Skin of body (tissue), 2 donors: ENCODE measurements around the gene KCNA2. TPM values are rescaled to one million over a fixed set of nuclear protein-coding genes. Genes with fewer than 3 reads are reported as not detected.

Experiments
- DNase-seq: peaks from one replicate; lab custom pipeline; 2025; lab: John Stamatoyannopoulos, UW
- total RNA-seq: library from RNA; depleted of rRNA; stranded (reverse); fragments of >200 nt; gene quantifications from one replicate; pipeline ENCODE4 v1.2.3, GENCODE V29; 2014

KCNA2 gene
- total RNA-seq, result 0.79 TPM

DNA sequence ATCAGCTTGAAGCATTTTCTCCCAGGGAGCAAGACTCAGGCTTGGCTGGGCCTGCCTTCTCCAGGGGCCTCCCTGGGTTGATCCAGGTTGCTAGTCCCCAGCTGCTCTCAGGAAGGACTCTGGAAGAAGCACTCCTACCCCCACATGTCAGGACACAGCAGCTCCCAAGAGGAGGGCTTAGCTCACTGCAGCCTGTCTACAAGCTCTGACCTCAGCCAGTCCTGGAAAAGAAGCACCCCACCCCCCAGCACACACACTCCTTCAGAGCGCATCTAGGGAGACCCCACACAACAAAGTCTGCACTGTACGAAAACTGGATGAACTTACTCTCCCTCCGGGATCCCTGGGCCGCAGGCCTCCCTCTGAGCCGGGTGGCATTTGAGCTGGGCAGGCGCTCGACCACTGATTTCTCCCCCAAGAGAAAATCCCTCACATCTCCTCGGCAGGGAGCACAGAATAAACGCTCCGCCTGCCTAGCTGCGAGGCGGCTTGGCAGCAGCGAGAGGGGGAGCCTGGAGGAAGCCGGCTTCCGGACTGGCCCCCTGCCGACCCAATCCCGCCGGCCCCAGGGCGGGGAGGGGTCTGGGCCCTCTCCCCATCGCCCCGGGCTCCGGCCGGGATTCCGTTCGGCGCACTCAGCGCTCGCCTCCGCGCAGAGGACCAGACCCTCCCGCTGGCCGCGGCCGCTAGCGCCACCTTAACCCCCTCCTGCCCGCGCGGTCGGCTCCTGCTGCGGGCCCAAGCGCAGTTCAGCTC is at the start of gene KCNA2:
Gene KCNA2, minus strand, starts transcription at position 458 of the 756 bp plus-strand sequence. CDS start 1,576 bp downstream, outside the sequence.
- peak; percentile 16 for DNase-seq

DNA sequence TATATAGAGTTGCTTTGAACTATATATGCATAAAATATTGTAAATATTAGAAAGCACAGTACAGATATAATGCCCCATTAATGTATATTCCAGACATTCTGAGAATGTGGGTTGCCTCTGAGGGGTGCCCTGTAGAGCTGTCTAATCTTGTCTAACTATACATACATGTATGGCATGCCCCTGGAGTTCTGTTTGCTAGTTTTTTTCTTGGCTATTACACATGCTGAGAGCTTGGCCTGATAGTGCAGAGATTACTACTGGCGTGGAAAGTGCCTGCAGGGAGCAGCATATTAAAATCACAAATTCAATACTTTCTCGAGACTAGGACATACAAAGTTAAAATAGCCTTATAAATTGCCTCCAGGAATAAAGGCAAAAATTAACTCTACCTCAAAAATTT is 44.5 kb upstream of the KCNA2 start:
- no peak for DNase-seq

DNA sequence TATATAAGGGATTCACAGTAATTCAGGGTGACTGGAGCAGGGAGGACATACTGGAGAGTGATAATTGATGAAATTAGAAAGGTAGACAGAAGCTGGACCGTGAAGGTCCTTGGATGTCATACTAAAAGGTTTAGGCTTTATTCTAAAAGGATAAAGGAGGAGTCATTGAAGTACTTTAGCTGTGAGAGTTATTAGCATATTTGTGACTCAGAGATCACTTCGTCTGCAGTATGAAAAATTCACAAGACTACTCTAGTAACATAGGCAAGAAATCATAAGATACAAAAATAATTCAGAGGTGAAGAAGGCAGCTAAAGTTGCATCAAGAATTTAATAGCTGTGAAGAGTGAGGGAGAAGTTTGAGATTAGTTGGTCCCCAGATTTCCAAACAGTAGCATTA is 42.3 kb upstream of the KCNA2 start:
- no peak for DNase-seq

DNA sequence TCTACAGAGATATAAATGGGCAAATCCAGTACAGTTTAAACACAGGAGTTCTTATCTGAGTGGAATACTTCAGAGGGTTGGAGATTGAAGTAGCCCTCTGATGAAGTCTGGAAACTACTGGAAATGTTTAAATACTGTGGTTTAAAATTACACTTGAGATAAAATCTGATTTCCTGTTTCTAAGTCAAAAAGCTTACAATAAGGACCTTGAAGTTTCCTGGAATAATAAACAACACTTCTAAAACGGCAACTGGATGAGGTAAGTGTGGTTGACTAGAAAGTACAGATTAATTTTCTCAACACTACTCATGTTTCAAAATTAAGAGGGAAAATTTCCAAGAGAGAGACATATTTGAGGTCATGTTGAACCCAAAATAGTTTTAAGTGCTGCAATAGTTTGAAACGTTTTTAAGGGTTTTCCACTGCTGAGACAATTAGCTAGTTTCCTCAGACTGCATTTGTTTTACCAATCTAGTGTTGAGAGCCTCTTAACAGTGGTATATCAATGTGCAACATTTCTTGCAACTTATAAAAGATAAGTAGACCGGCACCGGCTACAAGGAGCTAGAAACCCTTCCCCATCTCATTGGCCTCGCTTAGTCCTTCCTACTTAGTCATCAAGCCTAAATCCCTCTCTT is 41.2 kb upstream of the KCNA2 start:
- DNase-seq, result no peak

DNA sequence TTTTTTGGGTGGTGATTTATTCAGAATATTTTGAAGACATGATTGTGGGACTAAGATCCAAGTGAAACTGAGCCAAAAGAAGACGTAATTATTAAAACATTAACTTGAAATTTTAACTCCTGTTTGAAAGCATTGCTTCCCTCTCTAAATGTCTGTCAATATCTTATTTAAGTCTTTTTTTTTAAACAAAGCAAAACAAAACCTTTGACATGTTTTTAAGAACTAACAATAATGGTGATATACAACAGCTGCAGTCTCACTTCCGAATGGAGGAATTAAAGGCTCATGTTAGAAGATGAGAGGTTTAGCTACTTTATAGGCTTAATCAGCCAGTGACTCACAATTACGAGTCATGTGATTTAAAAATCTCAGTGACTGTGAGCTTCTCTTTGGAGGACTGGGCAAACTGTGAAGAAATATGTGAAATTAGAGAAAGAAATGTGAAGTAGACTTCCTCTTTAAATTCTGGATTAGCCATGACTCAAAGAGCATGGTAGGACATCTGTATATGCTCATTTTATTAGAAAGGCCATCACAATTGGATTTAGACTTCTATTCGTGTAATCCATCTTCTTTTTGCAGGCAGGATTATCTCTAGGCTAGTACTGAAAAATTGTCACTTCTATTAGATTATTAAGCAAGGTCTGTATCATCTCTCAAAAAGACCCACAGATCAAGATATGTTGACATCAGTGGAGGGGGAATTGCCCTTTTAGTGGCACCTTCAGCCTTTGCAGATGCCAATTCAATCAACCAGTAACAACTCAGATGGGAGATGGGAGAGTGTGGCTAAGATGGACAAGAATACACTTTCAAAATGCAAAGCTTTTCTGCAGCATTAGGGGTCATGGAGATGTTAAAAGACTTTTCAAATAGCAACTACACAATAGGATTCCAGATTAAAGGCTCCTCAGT is 39.9 kb upstream of the KCNA2 start:
- DNase-seq, result no peak

DNA sequence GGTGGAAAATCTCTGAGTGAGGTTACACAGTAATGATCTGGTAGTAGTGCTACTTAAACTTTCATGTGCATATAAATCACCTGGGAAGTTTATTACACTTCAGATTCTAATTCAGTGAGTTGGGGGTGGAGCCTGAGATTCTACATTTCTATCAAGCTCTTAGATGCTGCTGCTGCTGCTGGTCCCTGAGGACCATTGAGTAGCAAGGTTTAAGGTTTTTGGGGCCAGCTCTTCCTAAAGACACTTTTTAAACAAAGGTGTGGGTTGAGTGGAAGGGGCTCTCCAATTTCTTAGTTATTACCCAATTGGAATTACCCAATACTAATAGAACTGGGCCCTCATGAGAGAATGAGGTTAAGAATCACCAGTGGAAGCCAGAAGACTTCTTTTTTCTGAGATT is 39.1 kb upstream of the KCNA2 start:
- no peak for DNase-seq

DNA sequence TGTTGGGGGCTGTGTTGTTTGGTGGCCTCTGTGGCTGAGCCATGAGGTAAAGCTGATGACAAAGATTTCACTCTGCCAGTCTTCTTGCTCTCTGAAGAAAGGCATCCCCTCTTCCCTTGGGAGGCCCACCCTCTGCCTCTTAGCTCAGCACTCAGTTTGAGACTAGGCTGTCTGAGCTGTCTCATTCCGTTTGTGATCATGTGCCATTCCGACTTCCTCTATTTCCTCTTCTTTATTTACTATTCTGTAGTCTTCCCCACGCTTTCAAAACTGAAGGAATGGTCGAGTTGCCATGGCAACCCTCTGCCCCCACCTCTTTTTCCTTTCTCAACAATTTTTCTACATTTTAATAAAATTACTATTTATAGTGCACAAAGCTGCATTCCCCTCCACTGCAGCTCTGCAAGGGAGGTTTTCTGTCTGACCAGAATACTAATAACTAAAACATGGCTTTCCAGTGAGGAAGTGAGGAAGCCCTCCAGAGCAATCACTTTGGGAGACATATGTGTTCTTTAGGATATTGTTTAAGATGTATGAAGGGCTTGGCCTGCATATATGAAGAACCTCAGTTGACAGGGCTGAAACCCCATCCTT is 37.8 kb upstream of the KCNA2 start:
- DNase-seq, result no peak

DNA sequence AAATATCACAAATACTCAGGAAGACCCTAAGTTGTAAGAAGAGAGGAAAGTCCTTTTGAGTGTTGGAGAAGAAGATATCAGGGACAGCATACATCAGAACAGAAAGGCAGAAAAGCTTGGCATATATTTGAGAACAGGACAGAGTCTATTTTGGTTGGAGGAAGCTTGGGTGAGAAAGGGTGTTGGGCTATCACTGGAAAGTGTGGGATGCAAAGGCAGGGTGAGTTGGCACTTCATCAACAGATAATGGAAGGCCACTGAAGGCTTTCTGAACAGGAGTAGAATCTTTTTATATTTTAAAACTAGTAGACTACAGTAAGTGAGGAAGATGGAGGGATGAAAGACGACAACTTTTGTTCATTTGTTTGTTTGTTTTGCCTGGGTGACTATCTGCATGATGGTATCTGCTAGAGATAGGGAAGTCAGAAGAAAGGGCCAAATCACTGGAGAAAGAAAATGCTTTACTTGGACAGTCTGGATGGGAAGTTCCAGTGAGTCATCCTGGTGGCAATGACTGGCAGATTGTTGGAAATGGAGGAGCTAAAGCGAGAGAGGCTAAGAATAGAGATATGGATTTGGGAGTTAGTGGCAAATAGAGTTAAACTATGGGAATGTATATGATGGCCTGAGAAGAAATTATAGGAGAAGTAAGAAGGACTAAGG is 33.7 kb upstream of the KCNA2 start:
- DNase-seq, result no peak

DNA sequence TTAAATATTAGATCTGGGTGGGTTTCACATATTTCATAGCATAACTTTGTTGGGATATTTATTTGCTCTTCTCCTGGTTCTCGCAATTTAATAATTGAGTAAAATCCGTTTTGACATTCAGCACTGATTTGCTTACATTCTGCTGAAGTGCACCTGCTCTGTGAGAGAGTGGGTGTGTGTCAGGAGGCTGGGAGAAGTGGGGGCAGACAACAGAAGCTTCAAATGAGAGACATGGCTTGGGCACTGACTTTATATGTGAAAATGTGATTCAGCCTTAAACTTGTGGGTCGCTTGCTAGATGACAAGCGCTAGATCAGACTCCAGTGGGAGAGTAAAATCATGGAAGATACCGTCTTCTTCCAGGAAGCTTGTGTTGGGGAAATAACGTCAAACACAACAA is 32.4 kb upstream of the KCNA2 start:
- DNase-seq, result no peak

DNA sequence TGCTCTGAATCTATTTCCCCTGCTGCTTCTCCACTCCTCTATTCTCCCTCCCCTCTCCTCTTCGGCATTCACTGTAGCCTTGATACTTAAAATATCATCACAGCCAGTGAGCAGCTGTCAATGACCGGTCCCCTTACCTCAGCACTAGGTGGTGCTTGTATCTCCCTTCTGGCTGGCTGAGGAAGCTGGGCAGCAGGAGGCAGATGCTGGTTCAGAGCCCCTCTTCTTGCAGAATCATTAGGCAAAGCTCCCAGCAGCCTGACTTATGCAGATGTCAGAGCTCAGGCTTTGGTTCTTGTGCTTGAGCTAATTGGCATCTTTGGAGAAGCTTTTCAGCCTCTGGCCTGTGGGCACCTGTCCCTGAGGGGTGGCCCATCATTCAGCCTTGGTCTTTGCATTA is 31.9 kb upstream of the KCNA2 start:
- DNase-seq, result no peak

DNA sequence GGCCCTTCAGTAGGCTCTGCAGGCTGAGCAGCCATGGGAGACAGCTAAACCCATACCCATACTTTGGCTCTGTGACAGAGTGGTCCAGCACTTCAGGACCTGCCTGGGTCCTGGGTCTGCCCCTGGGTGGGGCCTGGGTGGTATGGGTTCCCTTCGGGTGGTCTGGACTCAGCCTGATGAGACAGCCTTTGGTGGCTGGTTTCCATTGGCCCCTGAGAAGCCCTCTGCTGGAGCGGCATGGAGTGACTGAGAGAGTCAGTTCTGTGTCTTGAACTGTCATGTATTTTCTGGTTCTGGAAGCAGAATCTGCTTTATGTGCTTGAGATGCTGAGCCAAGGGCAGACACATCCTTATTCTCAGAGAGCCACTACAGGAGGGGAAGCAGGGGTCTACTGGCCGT is 31.3 kb upstream of the KCNA2 start:
- DNase-seq, result no peak

DNA sequence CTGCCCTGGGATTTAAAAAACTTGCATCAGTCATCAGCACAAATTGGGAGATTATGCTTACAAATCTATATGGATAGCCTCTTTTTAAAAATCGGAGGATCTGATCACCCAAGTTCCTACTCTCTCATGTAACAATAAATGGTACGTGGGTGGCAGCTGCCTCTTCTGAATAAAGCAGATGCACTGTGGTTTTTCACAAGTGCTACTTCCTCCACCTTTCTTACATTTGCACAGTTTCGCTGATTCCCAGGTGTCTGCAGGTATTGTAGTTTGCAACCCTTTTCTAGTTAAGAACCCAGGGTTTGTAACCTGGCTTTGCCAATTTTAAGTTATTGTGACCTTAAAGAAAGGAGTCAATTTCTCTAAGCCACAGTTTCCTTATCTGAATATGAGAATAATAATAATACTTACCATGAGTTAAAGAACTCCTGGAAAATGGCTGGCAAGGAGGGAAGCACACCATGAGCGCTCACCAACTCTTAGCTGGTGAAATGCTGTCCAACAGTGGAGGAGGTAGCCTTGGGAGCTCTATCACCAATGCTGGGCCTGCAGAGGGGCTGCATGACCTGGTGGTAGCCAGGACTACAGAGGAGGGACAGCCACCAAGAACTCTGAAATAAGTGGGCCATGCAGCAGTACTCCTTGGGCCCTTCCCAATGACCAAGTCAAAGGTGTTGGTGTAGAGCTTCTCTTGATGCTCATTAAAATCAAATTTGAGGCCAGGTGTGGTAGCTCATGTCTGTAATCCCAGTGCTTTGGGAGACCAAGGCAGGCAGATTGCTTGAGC is 30.2 kb upstream of the KCNA2 start:
- DNase-seq, result no peak

DNA sequence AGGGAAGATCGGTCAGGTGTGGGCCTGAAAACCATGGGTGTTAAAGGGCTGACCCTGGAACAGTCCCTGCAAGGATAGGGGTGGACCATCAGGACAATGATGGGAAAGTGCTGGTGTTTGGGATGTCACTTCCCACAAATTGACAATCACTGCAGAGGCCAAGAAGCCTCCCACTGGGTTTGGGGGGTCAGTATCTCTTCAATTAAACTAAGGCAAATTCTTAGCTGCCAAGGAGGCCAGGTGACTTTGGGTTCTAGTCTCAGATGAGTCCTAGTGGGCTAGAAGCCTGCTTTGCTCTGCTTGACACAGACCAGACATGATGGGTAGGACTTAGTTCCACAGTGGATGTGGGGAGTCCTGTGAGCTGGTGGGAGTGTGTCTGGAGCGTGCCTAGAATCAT is 29.3 kb upstream of the KCNA2 start:
- DNase-seq, result no peak

DNA sequence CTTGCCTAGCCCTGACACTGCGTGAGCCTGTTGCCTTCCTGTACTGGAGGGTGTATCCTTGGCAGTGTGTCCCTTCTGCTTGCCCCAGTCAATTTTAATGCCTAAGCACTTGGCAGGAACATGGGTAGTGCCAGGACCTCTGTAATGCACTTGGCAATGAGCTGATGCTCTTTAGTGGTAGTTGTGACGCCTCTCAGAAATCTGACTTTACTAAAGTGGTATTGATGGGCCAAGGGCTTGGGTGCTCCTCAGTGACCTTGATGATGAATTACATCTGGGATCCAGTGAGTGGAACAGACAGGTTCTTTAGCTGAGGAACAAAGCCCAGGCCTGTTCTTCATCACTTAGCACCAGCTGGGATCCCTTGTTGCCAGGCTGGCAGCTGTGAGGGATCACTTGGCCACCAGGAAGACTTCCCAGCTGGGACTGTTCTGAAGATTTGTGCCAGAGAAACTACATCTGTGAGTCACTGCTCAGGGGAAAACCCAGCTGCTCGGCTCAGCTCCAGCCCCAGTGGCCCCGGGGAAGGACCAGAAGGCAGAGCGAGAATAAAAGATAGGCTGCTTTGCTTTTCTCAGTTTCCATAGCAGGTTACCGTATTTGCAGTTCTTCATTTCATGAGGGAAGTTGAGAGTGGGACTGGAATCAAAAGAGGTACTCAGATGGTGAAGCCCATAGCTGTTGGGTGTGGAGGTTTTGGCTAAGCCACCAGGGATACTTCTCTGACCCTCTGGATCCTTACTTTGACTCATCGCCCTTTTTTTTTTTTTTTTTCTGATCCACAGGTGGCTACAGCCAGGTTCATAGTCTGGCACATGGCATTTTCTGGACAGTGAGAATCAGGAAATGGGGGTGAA is 28.5 kb upstream of the KCNA2 start:
- DNase-seq, result no peak

DNA sequence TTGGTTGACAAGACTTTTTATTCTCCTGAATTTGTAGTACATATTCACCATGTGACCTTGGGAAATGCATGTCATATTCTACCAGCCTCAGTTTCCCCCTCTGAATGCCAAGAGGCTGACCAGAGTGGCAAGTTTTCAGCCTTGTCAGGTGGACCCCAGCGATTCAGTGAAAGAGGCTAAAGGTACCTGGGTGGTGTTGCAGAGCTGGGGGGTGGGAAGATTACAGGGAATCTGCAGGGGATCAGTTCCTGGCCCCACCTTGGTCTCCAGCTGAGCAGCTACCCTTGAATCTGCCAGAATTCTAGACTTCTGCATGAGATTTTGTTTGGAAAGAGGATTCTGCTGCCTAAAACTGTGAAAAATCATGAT is 27.9 kb upstream of the KCNA2 start:
- no peak for DNase-seq

DNA sequence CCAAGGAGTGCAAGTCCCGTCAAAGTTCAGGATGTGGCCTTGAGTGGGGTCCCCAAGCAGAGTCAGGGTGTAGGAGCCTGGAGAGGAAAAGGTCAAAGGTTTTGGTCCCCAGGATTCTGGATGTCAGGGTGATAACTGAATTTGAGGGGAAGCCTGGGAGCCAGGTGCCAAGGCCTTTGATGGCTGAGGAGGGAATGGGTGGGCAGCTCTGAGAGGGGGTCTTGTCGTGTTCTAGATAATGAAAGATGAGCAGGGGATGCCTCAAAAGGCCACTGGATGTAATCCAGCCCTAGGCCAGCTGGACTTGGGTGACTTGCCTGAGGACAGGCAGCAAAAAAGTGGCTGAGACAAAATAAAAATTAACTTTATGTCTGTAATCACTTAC is 27.5 kb upstream of the KCNA2 start:
- DNase-seq, result no peak

DNA sequence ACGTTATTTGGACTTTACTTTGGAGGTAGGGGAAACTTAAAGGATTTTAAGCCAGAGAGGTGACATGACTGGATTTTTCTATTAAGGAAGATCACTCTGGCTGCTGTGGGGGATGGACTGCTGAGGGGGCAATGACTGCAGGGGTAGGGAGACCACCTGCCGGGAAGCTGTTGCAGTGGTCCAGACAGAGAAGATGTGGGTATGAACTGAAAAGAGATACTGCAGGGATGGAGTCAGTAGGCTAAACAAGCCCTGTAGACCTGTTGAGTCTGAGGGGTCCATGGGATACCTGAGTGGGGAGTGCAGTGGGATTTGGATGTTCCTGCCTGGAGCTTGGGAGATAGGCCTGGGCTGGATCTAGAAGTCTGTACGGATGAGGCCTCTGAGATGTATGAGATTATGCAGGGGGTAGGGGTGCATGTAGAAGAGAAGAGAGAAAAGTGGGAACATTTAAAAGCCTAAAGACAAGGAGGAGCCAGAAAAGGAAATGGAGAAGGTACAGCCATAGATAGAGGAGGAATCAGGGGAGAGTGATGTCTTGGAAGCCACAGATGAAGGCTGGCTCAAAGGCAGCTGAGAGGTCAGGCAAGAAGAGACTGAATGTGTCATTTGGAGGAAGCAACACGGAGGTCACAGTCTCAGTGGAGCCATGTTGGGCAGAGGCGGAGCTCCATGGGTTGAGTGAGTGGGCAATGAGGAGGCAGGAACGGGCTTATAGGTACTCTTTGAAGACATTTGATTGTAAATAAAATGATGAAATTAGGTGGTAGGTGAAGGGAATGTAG is 25.9 kb upstream of the KCNA2 start:
- DNase-seq, result no peak

DNA sequence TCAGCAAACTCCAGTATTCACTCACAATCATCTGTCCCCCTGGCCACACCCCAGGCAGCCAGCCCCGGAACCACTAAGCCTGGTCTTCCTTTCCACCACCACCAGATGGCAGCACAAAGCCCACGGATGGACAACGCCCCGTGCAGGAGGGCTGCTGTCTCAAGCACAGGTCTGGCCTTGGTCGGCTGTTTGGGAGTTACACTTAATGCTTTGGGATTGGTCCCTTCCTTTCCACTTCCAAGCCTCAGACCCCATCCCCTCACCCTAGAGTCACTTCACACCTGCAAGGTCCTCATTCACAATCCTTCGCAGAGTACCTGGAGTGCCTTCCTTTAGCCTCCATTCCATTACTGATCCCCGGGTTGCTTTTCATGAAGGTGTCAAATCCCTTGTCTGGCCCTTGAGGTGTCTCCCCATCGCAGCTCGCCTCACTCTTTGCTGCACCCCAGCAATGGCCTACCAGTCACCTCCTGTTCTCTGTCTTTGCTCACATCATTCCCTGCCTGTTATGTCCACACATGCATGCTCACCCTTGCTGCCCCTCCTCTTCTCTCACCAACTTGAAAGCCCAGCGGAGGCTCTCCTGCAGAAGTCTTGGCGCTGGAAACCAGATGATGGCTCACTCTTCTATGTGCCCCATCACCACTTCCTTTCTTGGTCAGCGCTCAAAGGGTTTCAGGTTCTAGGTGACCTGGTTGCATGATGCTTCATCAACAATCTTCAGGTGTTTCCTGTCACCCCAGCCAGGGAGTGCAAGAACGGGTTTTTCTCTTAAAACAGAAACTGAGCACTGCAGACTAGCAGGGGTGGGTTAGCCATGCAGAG is 24.9 kb upstream of the KCNA2 start:
- no peak for DNase-seq
